ENCODE data around the gene TRPM1. TPM values are rescaled to one million over a fixed set of nuclear protein-coding genes. Genes with fewer than 3 reads are reported as not detected.

The TRPM1 gene
- total RNA-seq, 2 donors from 2014 or later = not detected

DNA sequence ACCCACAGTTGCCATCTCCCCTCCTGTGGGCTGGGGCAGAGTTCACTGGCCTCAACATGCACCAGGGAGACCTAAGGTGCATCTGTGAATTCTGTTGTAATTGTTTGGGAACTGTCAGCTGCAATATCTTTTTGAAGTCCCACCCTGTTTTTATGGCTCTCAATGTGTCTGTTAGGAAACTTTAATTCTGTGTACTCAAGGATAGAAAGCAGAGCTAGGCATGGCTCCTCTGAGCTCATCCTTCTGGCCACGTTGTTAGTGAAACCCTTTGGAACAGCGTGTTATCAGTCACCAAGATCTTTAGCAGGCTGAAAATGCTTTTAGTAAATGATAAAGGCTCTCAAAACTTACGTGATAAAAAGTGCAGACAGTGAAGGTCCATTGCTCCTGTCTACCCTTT is 76.5 kb downstream of the TRPM1 start:
- H3K4me1 Mint-ChIP-seq (ENCODE audit: low read depth) = no peaks in the 10 kb centered on the region
- H3K27ac Mint-ChIP-seq = no peak overlapping the region
- no peaks in the 10 kb centered on the region for H3K36me3 Mint-ChIP-seq (ENCODE audit: insufficient read depth in 2 of 2)
- H3K4me3 Mint-ChIP-seq = no peak overlapping the region
- no peak for ATAC-seq (replicated peaks in 1 of 2)
- H3K27me3 Mint-ChIP-seq (ENCODE audit: low read depth) = peaks cover 6% of the 10 kb centered on the region
- no peak for DNase-seq
- H3K9me3 Mint-ChIP-seq = no peaks in the 10 kb centered on the region

DNA sequence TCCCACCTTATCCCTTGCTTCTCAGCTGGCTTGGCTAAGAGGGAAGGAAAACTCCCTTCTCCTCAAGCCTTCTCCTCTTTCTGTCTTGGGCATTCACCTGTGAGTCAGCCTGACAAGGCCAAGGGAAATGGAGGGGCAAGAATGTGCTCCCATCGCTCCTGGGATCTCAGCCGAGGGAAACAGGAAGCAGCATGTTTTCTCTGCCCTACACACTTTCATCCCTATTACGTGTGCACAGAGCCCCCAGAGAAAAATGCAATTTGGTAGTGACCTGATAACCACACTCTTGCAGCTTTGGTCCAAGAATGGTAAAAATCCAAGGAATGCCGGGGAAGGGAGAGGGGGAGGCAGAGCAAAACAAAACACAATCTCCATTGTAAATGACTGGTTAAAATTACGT is 77.2 kb downstream of the TRPM1 start:
- H3K4me3 Mint-ChIP-seq = no peak overlapping the region
- no peak for ATAC-seq (replicated peaks in 1 of 2)

DNA sequence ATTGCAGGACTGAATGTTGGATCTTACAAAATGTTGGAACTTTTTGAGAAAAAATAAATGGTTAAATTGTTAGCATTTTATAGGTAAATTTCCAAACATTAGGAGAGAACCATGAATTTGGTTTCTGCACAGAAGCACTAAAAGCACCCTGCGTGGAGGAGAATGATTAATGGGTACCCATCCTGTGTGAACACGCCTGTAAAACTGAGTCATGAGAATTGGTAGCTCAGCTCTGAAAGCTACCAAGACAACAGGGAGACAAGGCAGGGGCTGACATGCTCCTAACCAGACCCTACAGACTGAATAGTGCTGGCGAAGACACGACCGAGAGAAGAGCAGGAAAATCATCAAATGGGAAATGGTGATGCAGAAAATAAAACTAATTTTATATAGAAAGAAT is 77.7 kb downstream of the TRPM1 start:
- ATAC-seq (replicated peaks in 1 of 2) (no peak), DNase-seq (no peak)
- no peaks in the 10 kb centered on the region for H3K4me1 Mint-ChIP-seq (ENCODE audit: low read depth)
- no peak overlapping the region for H3K4me3 Mint-ChIP-seq
- H3K9me3 Mint-ChIP-seq = no peaks in the 10 kb centered on the region
- no peak overlapping the region for H3K27ac Mint-ChIP-seq
- H3K36me3 Mint-ChIP-seq (ENCODE audit: insufficient read depth in 2 of 2) = no peaks in the 10 kb centered on the region
- peaks cover 6% of the 10 kb centered on the region for H3K27me3 Mint-ChIP-seq (ENCODE audit: low read depth)

More for the DNA sequence above, 77.2 kb downstream of the TRPM1 start:
- H3K4me1 Mint-ChIP-seq (ENCODE audit: low read depth) = no peaks in the 10 kb centered on the region
- no peak for DNase-seq
- H3K9me3 Mint-ChIP-seq = no peaks in the 10 kb centered on the region
- H3K27ac Mint-ChIP-seq = no peak overlapping the region
- H3K36me3 Mint-ChIP-seq (ENCODE audit: insufficient read depth in 2 of 2) = no peaks in the 10 kb centered on the region
- peaks cover 6% of the 10 kb centered on the region for H3K27me3 Mint-ChIP-seq (ENCODE audit: low read depth)

DNA sequence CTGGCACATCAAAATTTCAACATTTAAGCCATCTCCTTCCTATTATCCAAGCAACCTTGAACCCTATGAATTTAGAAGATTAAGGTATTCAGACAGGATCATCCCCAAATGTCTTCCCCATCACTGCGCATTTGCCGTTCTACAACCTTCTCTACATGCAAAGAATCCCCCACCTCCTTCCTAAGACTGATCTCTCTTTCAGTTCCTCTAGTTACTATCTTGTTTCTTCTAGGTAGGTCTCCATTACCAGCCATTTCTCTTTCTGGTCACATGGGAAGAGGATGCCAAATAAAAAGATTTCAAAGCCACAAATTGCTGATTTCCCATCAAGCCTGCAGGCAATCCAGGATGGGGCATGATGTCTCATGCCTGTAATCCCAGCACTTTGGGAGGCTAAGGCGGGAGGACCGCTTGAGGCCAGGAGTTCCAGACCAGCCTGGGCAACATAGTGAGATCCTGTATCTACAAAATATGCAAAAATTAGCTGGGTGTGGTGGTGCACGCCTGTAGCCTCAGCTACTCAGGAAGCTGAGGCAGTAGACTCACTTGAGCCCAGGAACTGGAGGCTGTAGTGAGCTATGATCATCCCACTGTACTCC is 80.4 kb downstream of the TRPM1 start:
- ATAC-seq (replicated peaks in 1 of 2) = no peak
- Mint-ChIP-seq H3K27me3 (ENCODE audit: low read depth) (no peaks in the 10 kb centered on the region), H3K4me1 (ENCODE audit: low read depth) (no peaks in the 10 kb centered on the region), H3K27ac (no peak overlapping the region), H3K36me3 (ENCODE audit: insufficient read depth in 2 of 2) (no peaks in the 10 kb centered on the region), H3K9me3 (no peaks in the 10 kb centered on the region), H3K4me3 (no peak overlapping the region)
- no peak for DNase-seq

DNA sequence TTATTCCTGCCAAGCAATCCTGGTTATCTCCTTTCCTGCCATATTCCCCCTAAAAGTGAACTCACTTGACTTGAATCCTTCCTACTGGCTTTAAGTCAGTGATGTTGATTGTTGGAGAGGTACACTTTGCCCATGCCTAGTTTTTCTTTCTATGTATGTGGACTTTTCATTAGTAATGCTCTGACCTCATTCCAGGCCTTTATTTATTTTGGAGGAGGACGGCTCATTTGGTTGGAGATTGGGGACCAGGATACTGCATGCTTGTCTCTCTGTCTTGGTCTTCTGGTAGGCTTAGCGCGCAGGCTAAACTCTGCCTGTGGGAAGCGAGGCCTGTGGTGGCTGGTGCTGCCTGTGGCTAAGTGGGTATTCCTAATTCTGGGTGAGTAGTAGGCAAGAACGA is 81.0 kb downstream of the TRPM1 start:
- DNase-seq (no peak), ATAC-seq (replicated peaks in 1 of 2) (no peak)
- no peak overlapping the region for H3K4me3 Mint-ChIP-seq
- H3K4me1 Mint-ChIP-seq (ENCODE audit: low read depth) = no peaks in the 10 kb centered on the region
- H3K27ac Mint-ChIP-seq = no peak overlapping the region
- H3K9me3 Mint-ChIP-seq = no peaks in the 10 kb centered on the region
- H3K36me3 Mint-ChIP-seq (ENCODE audit: insufficient read depth in 2 of 2) = no peaks in the 10 kb centered on the region
- no peaks in the 10 kb centered on the region for H3K27me3 Mint-ChIP-seq (ENCODE audit: low read depth)

DNA sequence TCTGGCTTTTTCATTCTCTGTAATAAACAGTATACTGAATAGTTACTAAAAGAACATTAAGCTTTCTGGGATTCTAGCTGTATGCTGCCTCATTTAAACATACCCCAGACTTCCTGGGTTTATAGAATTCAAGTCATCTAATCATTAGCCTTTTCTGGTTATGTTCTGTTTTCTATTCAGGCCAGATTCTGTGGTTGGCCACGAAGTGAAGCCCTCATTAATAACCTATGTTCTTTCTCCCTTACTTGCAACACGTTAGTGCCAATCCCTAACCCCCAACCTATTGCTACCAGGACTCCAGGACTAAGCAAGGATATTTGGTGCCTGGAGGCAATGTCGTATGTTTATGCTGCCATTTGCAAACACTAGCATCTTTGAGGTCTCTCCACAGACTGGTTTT is 81.5 kb downstream of the TRPM1 start:
- Mint-ChIP-seq H3K27ac (no peak overlapping the region), H3K4me1 (ENCODE audit: low read depth) (no peaks in the 10 kb centered on the region), H3K36me3 (ENCODE audit: insufficient read depth in 2 of 2) (no peaks in the 10 kb centered on the region), H3K4me3 (no peak overlapping the region), H3K27me3 (ENCODE audit: low read depth) (no peaks in the 10 kb centered on the region), H3K9me3 (no peaks in the 10 kb centered on the region)
- no peak for ATAC-seq (replicated peaks in 1 of 2)
- DNase-seq = no peak

DNA sequence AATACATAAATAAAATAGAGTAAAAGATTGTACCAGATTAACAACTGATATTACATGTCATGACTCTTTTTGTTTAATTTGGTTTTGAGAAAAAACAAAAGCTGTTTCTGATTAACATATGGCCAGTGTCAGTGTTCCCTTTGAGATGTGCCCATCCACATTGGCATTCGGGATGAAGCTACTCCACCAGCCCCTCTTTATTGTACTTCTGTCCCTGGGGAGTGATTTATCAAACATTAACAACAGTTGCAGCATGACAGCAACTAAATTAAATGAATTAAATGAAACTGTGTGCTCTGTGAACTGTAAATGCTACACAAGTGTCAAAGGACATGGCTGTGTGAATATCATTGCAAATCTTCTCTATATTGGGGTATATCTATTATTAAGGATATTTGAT is 84.2 kb downstream of the TRPM1 start:
- peaks cover 5 to 13% of the 10 kb centered on the region in 2 donors for H3K36me3 Mint-ChIP-seq (ENCODE audit: insufficient read depth in 2 of 2)
- H3K4me1 Mint-ChIP-seq (ENCODE audit: low read depth) = peaks cover 17% of the 10 kb centered on the region
- H3K27me3 Mint-ChIP-seq (ENCODE audit: low read depth) = no peaks in the 10 kb centered on the region
- H3K9me3 Mint-ChIP-seq = peaks cover 4 to 7% of the 10 kb centered on the region in 2 donors
- H3K27ac Mint-ChIP-seq = no peak overlapping the region
- DNase-seq = no peak
- H3K4me3 Mint-ChIP-seq = no peak overlapping the region
- ATAC-seq (replicated peaks in 1 of 2) = no peak

DNA sequence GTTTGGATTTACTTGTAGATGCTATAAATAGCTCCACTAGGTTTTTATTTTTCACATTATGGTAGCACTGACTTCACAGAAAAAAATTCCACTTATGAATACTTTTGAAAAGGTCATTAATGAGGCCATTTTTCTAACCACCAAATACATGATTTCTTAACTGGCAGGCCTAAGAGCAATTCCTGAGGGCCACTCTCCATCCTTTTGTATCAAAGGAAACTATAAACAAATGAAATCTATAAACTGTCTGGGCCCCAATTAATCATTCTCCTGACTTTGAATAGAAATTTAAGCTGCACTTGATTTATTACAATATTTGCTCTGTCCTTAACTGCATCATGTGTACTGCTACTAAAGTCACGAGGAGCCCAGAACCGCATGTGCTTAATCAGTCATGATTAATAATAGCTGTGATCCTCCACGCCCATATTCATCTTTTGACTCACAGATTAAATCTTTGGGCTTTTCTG is 85.0 kb downstream of the TRPM1 start:
- Mint-ChIP-seq H3K27ac (no peak overlapping the region), H3K36me3 (ENCODE audit: insufficient read depth in 2 of 2) (peaks cover 6 to 17% of the 10 kb centered on the region in 2 donors), H3K9me3 (peaks cover 8% of the 10 kb centered on the region in 2 donors), H3K4me1 (ENCODE audit: low read depth) (peaks cover 17% of the 10 kb centered on the region), H3K27me3 (ENCODE audit: low read depth) (no peaks in the 10 kb centered on the region), H3K4me3 (no peak overlapping the region)
- ATAC-seq (replicated peaks in 1 of 2) = no peak
- no peak for DNase-seq

DNA sequence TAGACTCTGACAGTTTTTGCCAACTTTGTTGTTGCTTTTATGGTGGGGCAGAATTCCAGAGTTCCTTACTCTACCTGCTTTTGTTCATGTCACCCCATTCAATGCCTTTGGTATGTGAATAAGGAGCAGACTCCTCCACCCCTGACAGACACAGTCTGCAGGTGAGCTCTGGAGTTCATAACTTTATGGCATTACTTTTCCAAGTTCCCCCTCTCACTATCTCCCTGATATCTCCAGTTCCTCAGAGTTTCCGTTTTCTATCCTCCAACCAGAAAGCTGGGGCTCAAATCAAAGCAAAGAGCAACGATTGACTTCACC is 87.0 kb downstream of the TRPM1 start:
- DNase-seq (no peak), ATAC-seq (replicated peaks in 1 of 2) (no peak)
- Mint-ChIP-seq H3K4me3 (no peak overlapping the region), H3K4me1 (ENCODE audit: low read depth) (peaks cover 17% of the 10 kb centered on the region), H3K36me3 (ENCODE audit: insufficient read depth in 2 of 2) (peaks cover 6 to 17% of the 10 kb centered on the region in 2 donors), H3K27me3 (ENCODE audit: low read depth) (no peaks in the 10 kb centered on the region), H3K9me3 (peaks cover 8% of the 10 kb centered on the region in 2 donors), H3K27ac (no peak overlapping the region)

DNA sequence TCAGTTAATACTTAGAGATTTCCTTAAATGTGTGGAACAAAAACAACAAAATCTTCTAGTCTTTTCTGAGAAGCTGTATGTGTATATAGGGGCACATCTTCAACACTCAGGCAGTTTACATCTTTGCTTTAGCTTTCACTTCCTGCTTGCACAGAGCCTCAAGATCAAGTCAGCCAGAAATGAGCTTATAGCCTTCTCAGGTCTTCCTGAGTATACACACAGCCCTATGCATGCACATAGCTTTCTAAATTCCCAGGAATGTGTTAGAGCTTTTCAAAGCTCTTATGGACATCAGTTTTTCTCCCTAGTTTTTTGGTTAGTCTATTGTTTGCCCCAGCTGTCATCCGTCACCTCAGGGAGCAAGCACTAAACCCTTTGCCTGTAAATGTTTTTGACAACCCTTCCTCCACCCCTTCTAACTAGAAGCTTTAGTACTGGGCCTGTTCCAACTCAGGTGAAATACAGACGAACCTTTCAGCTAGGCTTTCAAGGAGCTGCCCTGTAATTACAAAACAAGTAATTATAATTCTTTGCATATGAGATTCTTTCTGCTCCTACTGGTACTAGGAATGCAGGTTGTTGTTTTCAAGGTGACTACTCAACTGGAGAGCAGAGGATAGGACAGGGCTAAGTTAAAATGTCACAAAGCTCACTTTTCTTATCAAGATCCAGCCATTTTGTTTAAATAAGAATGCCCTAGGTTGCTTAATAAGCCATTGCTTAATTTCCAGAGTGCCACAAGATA is 87.5 kb downstream of the TRPM1 start:
- no peak for DNase-seq
- no peaks in the 10 kb centered on the region for H3K27me3 Mint-ChIP-seq (ENCODE audit: low read depth)
- peak; percentile 46 to 61 for ATAC-seq (replicated peaks in 1 of 2)
- peaks cover 8% of the 10 kb centered on the region in 2 donors for H3K9me3 Mint-ChIP-seq
- peaks cover 6 to 17% of the 10 kb centered on the region in 2 donors for H3K36me3 Mint-ChIP-seq (ENCODE audit: insufficient read depth in 2 of 2)
- H3K27ac Mint-ChIP-seq = peak overlapping the region; percentile 22
- peaks cover 17% of the 10 kb centered on the region for H3K4me1 Mint-ChIP-seq (ENCODE audit: low read depth)
- H3K4me3 Mint-ChIP-seq = peak overlapping the region in 1 of 2 donors; percentile 19

DNA sequence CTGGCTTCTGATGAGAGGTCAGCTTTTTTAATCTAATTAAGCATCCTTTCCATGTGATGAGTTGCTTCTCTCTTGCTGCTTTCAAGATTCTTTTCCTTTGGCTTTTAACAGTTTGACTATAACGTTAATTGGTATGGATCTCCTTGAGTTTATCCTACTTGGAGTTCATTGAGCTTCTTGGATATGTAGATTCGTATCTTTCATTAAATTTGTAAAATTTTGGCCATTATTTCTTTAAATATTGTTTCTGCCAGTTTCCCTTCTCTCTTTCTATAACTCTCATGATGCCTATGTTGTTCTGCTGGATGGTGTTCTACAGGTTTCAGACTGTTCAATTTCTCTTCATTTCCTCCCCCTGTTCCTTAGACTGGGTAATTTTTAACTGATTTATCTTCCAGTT is 89.1 kb downstream of the TRPM1 start:
- Mint-ChIP-seq H3K27ac (no peak overlapping the region), H3K4me1 (ENCODE audit: low read depth) (peaks cover 17% of the 10 kb centered on the region), H3K9me3 (peaks cover 8% of the 10 kb centered on the region in 2 donors), H3K36me3 (ENCODE audit: insufficient read depth in 2 of 2) (peaks cover 6 to 17% of the 10 kb centered on the region in 2 donors), H3K27me3 (ENCODE audit: low read depth) (no peaks in the 10 kb centered on the region), H3K4me3 (no peak overlapping the region)
- DNase-seq (no peak), ATAC-seq (replicated peaks in 1 of 2) (no peak)

DNA sequence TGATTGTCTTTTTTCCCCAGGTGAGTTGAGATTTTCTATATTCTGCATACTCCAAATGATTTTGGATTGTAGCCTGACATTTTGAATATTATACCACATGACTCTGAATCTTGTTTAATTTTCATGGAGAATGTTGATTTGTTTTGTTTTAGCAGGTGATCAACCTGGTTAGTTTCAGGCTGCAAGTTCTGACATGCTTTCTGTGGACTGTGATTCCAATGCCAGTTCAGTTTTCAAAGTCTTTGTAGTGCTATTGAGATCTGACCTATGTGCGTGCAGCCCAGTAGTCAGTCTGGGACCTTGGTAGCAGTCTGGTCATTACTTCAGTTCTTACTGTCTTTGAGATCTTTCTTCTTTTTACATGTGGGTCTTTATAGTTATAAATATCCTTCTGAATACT is 91.5 kb downstream of the TRPM1 start:
- peaks cover 8% of the 10 kb centered on the region in 2 donors for H3K9me3 Mint-ChIP-seq
- DNase-seq (no peak), ATAC-seq (replicated peaks in 1 of 2) (no peak)
- no peak overlapping the region for H3K27ac Mint-ChIP-seq
- peaks cover 23% of the 10 kb centered on the region for H3K4me1 Mint-ChIP-seq (ENCODE audit: low read depth)
- peaks cover 7% of the 10 kb centered on the region for H3K27me3 Mint-ChIP-seq (ENCODE audit: low read depth)
- H3K36me3 Mint-ChIP-seq (ENCODE audit: insufficient read depth in 2 of 2) = peaks cover 6 to 17% of the 10 kb centered on the region in 2 donors
- H3K4me3 Mint-ChIP-seq = no peak overlapping the region

DNA sequence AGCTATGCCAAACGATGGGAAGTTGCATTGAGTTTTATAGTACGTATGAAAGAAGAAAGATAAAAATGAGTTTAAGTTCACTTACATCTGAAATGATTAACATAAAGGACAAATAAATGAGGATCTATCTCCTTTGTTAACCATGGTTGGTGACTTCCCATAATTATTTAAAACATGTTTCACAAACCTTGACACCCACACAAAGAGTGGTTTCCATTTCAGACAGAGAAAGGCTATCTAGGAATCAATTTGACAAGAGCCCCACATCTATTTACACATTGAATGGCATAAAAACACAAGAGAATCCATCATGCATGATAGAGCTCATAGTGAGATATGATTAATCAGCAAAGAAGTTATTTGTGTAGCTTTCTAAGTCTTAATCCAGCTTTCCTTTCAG is 95.9 kb downstream of the TRPM1 start:
- no peak overlapping the region for H3K4me3 Mint-ChIP-seq
- no peak for DNase-seq
- H3K9me3 Mint-ChIP-seq = no peaks in the 10 kb centered on the region
- ATAC-seq (replicated peaks in 1 of 2) = no peak
- H3K27ac Mint-ChIP-seq = no peak overlapping the region
- H3K4me1 Mint-ChIP-seq (ENCODE audit: low read depth) = peaks cover 12% of the 10 kb centered on the region
- peaks cover 14% of the 10 kb centered on the region for H3K27me3 Mint-ChIP-seq (ENCODE audit: low read depth)
- no peaks in the 10 kb centered on the region for H3K36me3 Mint-ChIP-seq (ENCODE audit: insufficient read depth in 2 of 2)

Measured in activated T-cell treated with anti-CD3 and anti-CD28 coated beads, Interleukin-2, amount 50 U/mL, for 72 hours (primary cell).